Stimulated activated CD4-positive, alpha-beta T cell treated with anti-CD3 and anti-CD28 coated beads, Interleukin-12 subunit alpha, Interleukin-12 subunit beta, amount 100 ng/mL, for 24 hours (primary cell): ENCODE data around the gene FAM161B.
"Not testable (repeated sequence)": the region's sequence is repeated elsewhere in the genome, so short reads cannot be mapped to it uniquely, and the experiment has no call there.

ENCODE experiments used
- DNase-seq, 2 experiments: peaks; one replicate each; pipeline ENCODE4 v3.0.0-alpha.2; 2020; ENCODE audit warnings: low read depth in 2 of 2

The FAM161B gene

DNA sequence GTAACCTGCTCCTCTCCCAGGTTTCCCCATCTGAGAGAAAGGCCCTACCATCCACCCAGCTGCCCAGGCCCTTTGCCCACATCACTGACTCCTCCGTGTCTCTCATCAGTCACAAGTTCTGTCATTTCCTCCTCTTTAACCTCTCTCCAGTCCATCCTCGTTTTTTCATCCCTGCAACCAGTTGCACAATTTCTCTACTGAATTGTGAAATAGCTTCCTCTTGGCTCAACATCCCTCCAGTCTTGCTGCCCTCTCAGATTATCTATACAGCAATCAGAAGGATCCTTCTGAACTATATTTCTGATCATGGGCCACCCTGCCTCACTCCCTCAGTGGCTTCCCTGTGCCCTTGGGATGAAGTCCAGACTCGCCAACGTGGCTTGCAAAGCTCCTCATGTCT lies 6.8 kb downstream of the FAM161B start:
- no peak for DNase-seq

DNA sequence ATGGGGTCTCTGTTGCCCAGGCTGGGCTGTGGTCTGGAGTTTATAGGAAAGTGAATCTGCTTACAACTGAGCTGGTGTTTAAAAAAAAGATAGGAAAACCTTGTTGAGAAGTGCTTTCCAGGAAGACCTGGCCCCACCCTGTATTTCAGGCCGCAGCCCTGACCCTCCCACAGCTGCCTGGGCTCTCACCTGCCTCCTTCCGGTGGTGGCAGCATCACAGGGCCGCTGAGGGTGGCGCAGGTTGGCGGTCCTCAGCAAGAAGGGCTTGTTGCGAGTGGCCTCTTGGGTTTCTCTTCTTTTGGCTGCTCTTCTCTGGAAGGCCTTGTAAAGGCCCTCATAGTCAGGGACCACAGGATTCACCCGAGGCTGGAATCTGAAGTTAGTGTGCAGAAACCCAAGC lies 7.7 kb downstream of the FAM161B start:
- DNase-seq, result no peak

DNA sequence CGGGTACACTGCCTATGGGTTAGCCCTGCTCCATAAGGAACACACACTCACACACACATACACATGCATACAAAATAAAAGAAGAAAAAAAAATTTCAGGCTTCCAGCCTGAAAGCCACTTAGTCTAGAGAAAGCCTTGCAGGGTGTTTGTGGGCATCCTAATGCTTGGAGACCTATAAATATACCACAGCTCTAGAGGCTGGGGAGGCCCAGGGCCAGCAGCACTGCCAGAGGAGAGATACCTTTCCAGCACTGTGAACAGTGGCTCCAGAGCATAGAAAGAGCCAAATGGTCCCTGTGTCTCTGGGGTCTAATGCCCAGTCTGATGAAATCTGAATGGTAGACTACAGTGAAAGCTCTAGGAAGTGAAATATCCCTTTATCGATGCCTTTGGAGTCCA lies 12.9 kb downstream of the FAM161B start:
- DNase-seq, result no peak

DNA sequence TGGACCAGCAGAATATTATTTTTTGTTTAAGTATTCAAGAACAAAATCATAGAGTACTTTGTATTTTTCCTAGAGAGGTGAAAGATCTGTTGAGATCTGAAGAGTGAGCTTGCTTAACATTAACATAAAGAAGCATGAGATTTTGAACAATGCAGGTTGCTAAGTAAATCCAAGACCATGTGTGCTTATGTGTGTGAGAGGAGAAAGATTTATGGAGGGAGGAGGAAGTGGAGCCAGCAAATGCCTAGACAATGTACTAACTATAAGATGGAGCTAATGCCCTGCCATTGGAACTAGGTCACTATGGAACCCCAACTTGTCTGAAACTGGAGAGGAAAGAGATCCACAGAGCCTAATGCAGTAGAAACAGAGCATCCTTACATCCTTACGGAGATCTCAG lies 13.3 kb downstream of the FAM161B start:
- DNase-seq, result no peak

DNA sequence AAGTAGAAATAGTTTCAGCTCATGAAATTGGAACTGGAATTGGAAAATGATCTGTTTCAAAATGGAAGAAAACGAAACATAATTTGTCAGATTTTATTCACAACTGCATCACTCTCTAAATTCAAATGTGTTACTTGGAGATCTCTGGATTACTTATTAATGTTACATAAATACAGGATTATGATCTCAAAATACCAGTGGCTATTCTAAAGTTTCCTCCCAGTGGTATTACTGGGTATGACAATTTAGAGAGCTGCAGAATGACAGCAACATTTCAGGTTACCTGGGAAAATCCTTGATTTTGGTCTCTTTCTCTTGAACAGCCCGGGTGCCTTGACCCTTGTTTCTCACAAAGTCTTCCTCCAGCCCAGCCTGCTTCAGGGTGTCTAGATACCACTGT lies 14.2 kb downstream of the FAM161B start:
- DNase-seq, result no peak

DNA sequence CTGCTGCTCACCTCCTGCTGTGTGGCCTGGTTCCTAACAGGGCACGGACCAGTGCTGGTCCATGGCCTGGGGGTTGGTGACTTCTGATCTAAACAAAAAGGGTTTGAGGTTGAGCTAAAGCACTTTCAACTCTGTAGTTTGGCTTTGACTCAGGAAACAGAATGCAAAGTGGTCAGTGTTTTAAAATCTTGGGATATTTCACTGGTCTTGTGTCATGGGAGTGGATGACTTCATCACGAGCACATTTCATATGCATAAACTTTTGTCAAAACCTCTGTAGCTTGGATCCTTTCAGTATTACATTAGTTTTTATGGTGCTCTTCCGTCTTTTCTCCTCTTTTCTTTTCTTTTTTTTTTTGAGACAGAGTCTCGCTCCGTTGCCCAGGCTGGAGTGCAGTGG lies 25.6 kb downstream of the FAM161B start:
- DNase-seq, result no peak

DNA sequence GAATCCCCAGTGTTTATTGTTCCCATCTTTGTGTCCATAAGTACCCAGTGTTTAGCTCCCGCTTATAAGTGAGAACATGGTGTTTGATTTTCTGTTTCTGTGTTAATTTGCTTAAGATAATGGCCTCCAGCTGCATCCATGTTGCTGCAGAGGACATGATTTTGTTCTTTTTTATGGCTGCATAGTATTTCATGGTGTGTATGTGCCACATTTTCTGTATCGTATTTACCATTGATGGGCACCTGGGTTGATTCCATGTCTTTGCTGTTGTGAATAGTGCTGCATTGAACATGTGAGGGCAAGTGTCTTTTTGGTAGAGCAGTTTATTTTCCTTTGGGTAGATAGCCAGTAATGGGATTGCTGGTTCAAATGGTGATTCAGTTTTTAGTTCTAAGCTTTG lies 30.4 kb downstream of the FAM161B start:
- not testable (repeated sequence) for DNase-seq

DNA sequence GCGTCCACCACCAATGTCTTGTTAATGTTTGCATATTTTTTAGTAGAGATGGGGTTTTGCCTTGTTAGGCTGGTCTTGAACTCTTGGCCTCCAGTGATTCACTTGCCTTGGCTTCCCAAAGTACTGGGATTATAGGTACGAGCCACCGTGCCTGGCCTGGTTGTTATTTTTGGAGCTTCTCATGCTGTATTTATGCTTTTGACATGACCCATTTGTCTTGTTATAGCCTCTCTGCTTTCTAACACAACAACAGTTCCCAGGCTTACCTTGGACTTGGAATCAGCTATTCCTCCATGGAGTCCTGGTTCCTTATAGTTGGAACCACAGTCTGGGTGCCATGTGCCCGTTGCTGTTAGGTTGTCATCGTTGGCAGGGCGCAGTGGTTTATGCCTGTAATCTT lies 33.6 kb downstream of the FAM161B start:
- DNase-seq, result no peak

DNA sequence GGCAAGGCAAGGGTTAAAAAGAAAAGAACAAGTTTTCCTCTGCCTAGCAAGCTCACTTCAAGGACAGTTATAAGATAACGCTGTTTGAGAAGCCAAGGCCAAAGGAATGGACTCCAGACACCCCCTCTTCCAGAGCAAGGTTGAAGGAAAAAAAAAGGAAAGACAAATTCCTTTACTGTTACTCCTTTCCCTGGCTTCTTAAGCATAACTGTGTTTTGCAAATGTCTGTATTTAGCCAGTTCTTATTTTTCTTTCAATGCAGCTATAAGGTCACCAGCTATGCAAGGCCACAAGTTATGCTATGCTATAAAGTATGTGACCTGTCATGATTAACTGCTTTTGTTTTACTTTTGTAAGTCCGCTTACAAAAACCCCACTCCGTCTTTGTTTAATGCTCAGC lies 36.6 kb downstream of the FAM161B start:
- no peak for DNase-seq

DNA sequence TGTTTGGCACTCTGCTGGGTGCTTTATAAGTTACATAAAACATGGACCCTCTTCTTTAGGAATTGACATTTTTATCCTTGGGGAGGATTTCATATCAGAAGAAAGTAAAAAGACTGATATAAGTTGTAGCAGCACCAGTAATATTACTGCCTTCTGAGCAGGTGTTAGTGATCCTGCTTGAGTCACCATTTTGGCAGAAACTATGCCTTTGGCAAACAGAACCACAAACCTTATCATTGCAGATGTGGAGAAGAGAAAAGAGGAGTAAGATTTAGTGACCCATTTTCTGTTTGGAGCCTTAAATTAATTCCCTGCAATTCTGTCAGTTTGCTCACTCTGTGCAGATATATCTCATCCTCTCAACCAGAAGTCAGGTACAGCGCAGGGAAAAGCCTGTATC lies 40.2 kb downstream of the FAM161B start:
- no peak for DNase-seq

DNA sequence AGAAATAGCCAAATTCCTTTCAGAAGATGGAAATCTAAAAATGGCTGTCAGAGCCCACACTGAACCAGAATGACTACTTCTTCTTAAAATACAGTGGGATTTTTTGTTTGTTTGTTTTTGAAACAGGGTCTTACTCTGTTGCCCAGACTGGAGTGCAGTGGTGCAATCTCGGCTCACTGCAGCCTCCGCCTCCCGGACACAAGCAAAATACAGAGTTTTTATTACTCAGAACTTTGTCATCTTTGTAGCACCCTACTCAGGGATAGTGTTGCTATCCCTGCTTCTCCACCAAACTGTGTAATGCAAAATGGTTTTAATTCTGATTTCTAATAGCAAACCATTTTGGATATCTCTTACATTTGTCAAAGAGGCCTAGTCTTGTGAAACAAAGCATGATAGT lies 46.9 kb downstream of the FAM161B start:
- DNase-seq, result no peak

DNA sequence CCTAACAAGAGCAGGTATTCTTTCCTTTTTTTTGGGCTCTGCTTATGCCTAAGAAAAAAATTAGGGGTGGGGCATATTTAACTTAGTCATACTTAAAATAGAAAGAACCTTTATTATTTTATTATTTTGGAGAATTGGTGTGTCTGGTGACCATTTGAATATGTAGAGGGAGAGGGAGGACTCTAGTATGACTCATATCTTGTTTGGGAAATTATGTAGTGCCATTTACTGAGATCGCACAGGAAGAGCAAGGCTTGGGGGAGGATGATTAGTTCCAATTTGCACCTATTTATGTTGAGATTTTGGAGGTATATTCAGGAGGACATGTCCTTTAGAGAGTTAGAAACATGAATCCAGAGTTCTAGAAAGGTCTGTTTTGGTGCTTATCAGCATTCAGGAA lies 53.4 kb downstream of the FAM161B start:
- DNase-seq, result no peak

DNA sequence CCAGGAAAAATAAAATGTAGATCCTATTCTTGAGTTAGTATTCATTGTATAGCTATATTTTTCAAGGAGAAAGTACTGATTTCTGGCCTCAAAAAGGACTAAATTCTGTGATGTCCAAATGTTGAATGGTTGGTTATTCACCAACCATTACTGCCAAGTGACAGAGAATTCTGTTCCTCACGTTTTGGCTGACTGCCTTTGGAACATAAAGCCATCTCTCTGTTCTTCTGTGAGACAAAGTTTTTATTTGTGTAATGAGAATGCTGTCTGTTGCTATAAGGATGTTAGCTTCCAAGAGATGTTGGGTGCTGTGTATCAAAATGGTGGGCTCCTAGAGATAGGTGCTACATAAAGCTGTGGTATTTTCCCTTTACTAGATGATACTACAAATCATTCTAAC lies 54.0 kb downstream of the FAM161B start:
- DNase-seq, result no peak

DNA sequence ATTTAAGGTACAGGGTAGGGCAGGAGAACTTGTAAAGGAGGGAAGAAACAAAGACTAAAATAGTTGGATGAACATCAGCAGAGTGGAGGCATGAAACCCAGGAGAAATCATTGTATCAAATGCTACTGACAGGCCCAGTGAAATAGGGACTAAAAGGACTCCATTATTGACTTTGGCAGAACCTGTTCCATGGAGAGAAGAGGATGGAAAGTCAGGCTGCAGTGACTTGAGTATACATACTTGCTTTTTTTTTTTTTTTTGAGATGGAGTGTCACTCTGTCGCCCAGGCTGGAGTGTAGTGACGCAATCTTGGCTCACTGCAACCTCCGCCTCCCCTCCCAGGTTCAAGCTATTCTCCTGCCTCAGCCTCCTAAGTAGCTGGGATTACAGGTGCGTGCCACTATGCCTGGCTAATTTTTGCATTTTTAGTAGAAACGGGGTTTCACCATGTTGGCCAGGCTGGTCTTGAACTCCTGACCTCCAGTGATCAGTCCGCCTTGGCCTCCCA lies 55.7 kb downstream of the FAM161B start:
- DNase-seq, result not testable (repeated sequence)

DNA sequence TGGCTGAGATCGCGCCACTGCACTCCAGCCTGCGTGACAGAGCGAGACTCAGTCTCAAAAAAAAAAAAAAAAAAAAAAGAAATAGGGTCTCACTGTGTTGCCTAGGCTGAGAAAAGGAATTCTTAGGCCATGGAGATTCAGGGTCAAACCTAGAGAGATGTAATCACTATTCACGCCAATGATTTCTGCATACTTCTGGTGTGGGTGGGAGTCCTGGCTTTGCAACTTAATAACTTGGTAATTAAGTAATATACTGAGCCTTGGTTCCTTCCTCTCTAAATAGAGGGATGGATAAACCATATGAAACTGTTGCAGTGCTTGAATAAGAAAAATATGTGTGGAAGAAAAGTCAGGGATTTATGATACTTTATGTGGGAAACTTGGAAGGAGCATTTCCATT lies 60.5 kb downstream of the FAM161B start:
- DNase-seq, result no peak

DNA sequence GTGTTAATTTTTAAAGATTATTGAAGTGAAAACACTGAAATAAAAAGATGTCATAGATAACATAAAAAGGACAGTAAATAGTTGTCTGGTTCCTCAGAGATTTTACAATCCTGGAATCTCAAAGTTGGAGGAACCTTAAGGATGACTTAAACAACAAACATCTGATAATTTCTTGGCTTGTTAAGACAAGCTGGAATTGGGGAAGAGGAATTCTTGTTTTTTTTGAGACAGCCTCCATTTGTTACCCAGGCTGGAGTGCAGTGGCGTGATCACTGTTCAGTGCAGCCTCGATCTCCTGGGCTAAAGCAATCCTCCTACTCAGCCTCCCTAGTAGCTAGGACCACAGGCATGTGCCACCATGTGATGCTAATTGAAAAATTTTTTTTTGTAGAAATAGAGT lies 60.9 kb downstream of the FAM161B start:
- DNase-seq, result no peak

DNA sequence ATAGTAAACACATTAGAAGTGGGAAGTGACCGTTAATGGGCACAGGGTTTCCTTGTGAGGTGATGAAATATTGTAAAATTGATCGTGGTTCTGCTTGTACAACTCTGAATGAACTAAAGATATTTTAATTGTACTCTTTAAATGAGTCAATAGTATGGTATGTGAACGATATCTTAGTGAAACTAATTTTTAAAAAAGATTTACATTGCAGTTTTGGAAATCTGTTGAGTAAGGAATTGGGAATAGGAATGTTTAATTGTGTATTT lies 61.5 kb downstream of the FAM161B start:
- DNase-seq, result no peak

DNA sequence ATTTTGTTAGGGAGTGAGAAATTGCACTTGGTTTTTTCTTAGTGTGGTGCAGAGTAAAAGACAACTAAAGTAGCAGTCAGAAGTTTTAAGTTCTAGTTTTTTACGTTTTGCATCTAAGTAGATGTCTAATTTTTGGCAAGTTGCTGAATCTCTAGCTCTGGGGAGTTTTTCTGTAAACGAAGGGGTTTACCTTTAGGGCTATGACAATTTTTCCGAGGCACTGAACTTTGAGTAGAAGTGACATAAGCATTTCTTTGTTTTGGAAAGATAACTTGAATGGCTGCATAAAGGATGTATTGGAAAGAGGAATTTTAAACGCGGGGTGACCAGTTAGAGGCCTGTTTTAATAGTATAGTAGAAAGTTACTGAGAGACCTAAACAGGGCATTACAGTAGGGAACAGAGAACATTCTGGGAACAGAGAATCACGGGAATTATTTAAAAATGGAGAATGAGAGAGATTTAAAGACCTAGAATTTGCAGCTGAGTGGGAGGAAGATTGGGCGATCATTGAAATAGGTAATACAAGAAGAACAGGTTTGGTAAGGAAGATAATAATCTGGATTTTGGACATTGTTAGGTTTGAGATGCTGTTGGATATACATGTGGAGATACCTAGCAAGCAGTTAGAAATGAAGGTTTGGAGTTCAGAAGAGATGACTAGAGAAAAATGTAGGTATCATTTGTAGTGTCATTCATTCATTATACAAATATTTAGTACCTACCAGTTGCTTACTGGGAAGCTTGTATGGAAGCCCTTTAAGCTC lies 62.0 kb downstream of the FAM161B start:
- no peak for DNase-seq

DNA sequence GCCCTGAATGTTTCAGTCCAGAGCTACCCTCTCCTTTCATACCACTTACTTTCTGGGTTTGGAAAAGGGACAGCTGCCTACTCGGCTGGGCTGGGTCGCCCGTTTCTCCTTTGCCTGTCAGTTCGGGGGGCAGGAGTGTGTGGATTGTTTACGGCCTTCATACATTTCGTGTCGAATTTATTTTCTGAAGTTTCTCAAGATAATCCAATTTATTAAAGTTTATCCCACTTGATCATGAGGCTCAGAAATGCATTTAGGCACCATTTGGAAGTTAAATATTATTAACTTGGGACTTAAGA lies 62.6 kb downstream of the FAM161B start:
- no peak for DNase-seq

DNA sequence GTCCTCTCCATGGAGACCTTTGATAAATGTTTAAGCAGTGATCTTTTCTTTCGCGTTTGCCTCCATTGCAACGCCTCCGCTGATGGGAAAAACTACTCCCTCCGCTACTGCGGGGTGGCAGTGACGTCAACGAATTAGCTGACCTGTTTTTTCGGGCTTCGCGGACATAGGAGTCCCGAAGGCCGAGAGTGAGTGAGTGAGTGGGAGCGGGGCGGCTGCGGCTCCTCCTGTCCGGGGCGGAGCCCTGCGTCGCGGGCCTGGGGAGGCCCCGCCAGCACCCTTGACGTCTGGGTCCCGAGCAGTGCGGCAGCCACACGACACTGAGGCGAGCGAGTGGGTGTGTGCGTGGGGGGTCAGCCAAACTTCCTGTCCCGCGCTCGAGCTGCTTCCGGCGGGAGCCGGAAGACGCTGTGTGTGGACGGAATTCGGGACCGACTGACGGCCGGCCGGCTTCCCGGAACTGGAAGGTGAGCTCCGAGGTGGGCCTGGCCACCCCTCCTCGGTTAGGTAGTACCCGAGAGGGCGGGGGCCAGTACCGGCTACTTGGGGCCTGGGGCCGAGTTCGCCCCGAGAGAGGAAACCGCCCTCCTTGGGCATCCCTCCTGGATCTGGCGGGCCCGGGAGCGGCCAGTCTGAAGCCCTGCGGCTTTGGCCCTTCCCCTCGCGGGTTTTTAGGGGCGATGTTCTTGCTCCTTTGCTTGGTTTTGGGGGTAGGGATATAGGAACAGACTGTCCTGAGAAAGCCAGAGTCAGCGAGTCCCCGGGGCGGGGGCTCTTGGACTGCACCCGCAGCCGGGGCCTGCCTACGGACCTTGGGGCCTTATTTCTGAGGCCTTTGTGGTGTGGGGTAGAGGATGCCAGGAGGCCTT lies 63.2 kb downstream of the FAM161B start, which contains the start of gene ZNF410:
TSS of gene ZNF410 (plus strand) at position 411 of the 869 bp plus-strand sequence. CDS start 5,317 bp downstream, outside the sequence.
- DNase-seq, result peak; percentile 76 to 91

DNA sequence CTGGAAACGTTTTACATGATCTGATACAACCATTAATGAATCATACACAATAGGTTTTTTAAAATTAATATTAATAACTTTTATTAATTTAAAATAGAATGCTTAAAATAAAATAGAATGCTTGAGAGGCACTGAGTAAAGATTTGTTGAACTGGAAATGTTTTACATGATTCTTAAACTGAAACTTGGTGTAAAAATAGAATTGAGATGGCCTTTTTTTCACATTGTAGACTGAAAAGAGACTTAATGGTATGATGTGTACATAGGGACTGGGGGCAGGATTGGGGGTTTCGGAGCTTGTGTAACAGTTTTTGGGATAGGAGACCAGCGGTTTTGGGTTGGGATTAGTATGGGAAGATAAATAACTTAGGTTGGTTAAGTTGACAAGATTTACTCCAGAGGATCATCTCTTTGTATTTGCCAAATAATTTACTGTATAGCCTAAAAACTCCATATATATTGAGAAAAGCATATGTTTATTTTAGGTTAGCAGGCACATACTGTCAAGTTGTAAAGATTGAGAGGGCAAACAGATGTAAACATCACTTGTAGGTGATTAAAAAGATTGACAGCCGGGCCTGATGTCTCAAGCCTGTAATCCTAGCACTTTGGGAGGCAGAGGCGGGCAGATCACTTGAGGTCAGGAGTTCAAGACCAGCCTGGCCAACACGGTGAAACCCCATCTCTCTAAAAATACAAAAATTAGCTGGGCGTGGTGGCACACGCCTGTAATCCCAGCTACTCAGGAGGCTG lies 65.3 kb downstream of the FAM161B start:
- DNase-seq, result no peak
